SK-MEL-5 (cell line): Measurements from ENCODE around the gene GANAB. TPM values are rescaled to one million over a fixed set of nuclear protein-coding genes. Genes with fewer than 3 reads are reported as not detected.

Experiments
- DNase-seq: peaks from one replicate; pipeline ENCODE4 v3.0.0-alpha.2; 2016; ENCODE audit warnings: low read depth, low spot score
- in situ Hi-C: cut with HindIII; loops from 2 replicates; pipeline ENCODE4 v1.10.0; 2016; ENCODE audit warnings: low sequenced_read_pairs, high pct_unique_total_duplicates, low pct_unique_long_range_greater_than_20kb
- total RNA-seq: library from RNA; depleted of rRNA; stranded (reverse); fragments of >200 nt; shearing (Covaris generic); gene quantifications from 2 replicates; pipeline ENCODE4 v1.2.3, GENCODE V29; 2014

The GANAB gene
- total RNA-seq, 1 experiment from 2014 or later = 141 TPM

DNA sequence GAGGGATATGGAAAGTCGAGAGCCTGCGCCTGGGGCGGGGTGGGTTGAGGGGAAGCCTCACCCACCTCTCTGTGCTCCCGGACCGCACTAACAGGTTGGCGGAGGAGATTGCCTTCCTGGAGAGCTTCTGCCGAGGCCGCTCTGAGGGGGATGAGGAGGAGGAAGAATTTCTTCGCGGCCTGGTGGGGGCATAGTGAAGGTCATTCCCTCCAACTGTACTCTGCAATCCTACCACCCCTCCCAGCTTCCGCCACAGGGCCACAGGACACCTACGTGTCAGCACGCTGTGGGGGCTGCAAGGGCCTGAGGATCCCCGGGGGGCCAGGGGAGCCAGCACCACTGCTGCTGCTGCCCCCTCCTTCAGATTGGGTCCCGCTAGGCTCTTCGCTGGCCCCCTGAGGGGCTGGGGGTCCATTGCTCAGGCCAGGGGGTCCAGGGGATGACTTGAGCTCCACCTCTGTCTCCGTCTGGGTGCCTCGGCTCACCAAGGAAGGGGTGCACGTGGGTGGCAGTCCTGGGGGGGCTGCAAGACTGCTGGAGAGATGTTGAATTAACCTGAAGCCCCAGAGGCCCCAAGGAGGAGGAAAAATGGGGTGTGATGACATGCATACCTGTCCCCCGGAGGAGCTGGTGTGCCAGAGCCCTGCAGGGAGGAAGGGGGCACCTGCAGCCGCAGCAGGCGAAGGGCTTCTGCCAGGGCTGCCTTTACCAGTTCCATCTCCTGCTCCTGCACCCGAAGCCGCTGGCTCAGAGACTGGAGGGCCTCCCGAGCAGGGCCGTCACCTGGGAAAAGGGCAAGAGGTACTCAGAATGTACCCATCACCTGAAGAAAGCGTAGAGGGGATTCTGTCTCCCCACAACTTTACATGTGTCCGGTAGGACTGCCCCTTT is 35.4 kb downstream of the GANAB start:
- in situ Hi-C loops = no loop called here
- DNase-seq = no peak

DNA sequence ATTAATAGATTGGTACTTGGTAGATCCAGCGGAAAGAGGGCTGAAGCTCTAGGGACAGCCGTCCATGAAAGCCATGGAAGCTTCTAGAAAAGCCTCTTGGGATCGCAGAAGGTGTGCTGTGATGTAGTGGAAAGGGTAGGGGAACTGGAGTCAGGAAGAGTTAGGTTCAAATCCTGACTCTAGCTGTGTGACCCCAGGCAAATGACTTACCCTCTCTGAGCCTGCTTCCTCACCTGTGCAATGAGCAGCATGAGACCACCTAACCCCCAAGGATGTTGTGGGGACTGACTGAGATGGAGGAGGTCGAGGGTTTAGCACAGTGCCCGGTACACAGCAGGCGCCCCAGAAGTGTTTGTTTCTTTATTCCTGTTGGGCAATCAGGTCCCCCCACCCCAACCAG is 36.0 kb downstream of the GANAB start:
- in situ Hi-C loops = no loop called here
- no peak for DNase-seq

DNA sequence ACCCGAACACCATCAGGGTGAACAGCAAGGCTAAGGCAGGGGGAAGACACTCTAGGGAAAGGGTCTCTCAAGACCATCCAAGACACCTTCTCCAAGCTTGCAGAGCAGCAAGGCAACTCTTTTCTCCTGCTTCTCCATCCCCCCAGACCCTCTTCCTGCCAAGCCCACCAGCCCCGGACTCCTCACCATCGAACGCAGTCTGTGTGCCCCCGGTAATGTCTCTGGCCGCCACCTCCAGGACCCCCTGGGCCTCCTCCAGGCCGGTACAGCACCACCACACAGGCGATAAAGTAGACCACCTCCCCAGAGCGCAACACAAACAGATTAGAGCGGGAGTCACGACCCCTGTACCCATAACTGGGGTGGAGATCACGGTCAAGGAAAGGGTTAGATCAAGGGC is 37.6 kb downstream of the GANAB start:
- no peak for DNase-seq
- in situ Hi-C loops = no loop called here

DNA sequence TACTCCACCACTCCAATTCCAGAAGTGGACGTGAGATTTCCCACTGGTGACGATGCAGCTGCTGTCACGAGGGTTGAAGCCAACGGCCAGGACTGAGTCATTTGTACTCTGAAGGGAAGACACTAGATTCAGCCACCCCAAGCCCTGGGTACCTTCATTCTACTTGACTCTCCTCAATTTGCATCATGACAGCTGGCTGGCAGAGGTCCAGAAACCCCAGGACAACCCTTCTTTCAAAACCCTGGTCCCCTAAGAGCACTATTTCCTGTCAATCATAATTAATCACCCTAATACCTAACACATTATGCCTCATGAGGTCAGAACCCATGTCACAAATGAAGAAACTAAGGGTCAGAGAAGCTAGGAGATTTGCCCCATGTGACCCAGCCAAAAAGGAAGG is 38.7 kb downstream of the GANAB start:
- in situ Hi-C loops = no loop called here
- DNase-seq = no peak

DNA sequence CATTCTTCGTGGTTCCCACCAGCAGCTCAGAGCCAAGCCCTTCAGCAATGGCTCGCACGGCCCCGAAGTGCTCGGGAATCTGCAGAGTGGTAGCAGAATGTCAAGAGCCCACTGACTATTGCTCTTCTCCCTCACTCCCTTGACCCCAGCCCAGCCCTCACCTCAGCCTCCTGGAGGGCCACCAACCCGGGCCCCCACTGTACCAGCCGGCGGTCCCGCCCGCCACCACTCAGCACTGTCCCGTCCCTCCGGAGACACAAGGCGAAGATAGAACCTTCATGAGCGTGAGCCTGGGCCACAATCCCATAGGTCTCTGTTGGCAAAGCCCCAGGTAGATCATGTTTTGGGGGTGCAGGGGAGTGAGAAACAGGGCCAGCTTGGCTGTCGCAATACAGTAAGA is 40.5 kb downstream of the GANAB start:
- in situ Hi-C loops = no loop called here

DNA sequence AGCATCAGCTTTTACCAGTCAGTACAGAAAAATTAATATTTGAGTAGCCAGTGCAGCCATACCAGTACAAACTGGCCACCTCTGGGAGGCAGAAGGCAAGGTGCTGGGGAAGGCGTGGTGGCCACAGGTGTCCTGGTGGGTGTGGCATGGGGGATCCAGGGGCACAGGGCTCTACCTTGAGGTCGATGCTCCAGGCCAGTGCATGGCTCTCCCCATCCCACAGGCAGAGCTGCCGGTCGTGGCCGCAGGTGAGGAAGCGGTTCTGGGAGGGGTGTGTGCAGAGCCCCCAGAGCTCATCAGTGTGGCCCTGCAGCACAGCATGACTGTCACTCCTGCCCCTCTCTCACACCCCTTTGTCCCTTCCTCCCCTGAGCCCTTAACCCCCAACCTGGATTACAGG is 40.9 kb downstream of the GANAB start:
- in situ Hi-C loops = no loop called here

More for the DNA sequence above, 40.5 kb downstream of the GANAB start:
- DNase-seq = no peak

DNA sequence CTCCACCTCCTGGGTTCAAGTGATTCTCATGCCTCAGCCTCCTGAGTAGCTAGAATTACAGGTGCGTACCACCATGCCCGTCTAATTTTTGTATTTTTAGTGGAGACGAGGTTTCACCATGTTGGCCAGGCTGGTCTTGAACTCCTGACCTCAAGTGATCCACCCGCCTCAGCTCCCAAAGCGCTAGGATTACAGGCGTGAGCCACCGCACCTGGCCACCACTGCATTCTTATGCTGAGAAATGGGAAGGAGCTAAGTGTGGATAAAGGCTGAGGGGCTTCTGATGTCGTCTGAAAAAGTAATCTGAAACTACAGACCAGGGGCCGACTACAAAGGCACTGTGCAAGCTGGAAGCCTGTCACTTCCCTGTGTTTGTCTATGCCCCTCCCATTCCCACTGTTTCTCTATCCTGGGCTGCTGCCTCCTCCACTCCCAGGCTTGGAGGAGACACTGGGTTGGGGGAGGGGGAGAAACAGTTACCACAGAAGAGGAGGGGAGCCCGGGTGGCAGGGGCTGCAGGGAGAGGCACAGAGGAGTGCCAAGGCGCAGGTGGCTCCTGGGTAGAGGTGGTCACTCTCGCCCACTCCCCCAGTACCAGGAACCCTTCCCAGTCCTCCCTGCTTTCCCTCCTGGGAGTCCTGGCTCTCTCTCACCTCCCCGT is 41.8 kb downstream of the GANAB start:
- in situ Hi-C loops = no loop called here
- DNase-seq = no peak

More for the DNA sequence above, 40.9 kb downstream of the GANAB start:
- no peak for DNase-seq

DNA sequence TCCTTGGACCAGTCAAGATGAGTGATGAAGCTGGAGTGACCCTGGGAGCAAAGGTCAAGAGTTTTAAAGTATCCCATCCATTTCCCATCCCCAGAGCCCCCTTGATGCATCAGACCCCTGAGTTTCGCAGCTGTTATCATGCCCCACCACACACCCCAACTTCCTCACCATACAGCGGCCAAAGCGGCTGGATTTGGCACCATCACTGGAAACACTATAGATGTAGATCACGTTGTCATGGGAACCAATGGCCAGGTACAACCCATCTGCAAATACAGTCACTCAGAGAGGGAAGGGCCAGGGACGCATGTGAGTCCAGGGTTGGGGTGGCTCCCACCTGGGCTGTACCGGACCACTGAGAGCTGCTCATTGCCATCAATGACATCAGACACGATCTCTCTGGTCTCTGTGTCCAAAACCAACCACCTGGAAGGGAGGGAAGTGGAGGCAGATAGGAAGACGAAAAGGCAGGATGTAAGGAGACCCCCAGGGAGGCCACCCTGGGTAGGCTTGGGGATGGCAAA is 42.6 kb downstream of the GANAB start:
- in situ Hi-C loops = no loop called here
- no peak for DNase-seq

DNA sequence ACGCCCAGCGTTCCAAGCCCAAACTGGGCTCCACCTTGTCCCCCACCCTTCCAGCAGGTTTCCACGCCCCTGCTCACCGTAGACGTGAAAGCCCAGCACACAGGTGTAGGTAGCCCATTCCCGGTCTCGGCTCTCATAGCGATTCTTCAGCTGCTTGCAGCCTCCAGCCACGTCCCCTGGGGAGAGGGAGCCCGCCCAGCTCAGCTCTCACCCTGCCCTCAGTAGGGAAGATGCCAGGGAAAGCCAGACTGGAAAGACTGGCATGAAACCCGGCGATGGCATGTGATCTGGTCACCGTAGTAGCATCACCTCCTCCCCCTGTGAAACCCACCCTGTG is 43.4 kb downstream of the GANAB start:
- DNase-seq = no peak

DNA sequence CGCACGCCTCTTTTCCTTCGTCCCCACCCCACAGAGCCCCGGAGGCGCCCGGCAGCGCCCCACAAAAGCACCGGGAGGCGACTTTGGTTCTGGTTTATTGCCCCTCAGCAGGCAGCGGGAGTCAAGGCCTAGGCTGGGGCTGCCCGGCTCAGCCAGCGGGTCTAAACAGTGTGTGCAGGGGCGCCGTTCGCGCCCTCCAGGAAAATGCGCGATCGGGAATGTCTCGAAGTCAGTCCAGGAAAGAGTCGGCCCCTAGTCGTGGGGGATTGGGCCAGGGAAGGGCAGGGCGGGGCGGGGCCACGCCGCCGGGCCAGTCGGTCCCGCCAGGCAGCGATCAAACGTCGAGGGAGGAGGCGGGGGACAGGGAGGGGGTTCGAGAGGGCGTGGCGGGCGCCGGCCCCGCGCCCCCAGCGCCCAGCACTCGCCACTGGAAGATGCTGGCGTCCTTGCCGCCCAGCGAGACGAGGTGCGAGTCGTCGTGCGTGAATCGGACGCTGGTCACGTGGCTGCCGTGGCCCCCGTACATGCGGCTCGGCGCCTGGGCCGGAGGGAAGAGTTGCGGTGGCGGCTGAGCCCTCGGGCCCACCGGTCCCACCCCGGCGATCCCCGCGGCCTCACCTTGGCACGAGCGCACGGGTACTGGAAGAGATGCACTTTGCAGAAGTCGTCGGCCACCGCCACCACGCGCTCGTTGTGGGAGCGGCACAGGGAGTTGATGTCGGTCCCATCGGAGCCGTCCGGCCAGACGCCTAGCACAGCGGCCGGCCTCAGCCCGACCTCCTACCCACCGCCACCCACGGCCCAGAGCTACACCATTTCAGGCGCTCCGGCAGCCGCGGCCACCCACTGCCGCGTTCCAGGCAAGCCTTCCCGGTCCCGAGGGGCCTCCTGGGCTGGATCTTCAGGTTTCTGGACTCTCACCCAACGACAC is 44.0 kb downstream of the GANAB start:
- in situ Hi-C loops = no loop called here
- DNase-seq = no peak

More for the DNA sequence above, 43.4 kb downstream of the GANAB start:
- in situ Hi-C loops = no loop called here

DNA sequence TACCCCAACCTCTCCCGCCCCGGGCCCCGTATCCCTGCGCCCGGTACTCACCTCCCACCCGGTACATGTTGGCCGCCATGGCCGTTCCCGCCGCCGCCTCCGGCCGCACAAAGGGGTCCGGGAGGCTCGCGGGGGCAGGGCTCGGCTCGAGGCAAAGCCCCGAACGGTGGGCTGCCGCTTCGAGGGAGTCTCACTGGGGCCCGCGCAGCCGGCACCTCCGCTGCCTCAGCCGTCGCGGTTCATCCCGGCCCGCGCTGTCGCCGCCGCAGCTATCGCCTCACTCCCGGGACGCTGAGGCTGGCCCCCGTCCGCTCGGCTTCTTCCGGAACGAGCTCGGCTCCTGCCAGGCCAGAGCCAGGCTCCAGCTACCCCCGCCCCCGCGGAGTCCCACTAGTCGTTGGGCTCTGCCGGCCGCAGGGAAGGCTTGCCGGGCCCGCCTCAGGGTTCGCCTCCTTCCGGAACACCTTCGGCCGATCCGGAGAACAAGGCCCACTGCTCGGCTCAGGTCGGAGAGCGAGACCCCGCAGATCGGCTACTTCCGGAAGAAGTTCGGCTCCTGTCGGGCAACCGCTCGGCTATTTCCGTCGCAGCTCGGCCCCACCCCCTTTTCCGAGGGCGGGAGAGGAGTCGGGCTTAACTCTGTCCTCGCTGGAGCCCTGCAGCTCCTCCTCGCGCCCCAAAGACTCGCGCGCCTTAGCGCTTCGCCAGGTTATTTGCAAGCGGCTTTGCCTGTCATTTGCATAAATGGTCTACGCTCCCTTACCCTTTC is 44.9 kb downstream of the GANAB start, which contains the start of gene MTA2:
Gene MTA2 (minus strand): TSS at position 494 of the 769 bp plus-strand sequence. CDS start 415 bp downstream, at position 79.
- DNase-seq = peak; percentile 95
- in situ Hi-C loops = no loop called here

DNA sequence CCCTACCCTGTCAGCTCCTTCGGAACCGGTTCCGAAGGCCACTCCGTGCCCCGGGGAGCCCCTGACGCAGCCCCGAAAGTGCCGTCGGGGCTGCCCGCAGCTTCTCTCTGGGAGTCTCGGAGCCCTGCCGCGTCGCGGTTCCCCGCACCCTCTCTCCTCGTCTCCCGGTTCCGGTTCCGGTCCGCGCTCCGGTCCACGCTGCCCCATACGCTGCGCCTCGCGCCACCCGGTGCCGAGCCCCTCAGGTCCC is 45.4 kb downstream of the GANAB start:
- in situ Hi-C loops = no loop called here

DNA sequence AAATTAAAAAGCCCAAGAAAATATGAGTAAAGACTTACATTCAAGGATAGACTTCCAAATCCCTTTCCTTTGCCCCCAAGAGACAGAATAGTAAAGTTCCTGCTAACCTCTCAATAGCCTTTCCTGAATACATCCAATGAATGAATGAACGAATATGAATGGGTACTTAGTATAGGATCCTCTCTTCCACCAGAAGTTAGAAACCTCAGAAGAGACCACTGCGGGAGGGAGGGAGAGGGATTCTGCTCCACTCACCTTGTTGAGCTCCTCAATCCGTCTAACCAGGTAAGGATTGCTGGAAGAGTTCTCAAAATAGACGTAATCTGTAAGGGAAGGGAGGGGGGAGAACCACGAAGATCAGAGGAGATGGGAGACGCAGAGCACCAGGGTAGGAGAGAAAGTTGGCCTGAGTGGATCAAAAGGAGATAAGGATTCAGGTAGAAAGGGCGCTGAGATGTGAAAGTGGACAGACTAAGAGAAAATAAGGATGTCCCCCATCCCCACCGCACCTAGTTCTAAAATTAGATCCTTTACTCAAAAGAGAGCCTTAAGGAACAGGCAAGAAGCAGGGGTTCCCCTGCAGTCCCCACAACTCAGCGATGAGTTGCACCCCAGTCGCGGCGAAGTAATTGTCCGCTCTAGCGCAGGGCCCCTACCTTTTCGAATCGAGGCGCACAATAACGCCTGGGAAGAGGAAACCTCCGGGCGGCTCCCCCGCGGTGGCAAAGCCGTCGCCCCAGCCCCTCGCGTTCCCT is 45.9 kb downstream of the GANAB start:
- in situ Hi-C loops = no loop called here
- DNase-seq = no peak

More for the DNA sequence above, 45.4 kb downstream of the GANAB start:
- no peak for DNase-seq

DNA sequence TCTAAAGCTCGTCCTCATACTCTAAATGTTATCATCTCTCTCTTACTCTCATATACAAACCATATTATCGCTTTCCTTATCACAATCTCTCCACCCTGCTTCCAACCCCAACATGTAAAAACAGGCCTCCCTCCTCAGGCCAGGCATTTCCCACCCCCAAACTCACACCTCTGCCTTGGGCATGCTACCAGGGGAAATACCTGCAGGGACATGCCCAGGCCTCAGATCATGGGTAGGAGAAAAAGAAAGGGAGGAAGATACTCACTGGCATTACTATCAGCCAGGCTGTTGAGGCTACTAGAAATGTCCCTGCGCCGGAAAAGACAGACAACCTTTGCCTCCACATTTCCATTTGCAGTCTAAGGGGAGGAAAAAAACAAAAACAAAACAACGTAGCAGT is 46.5 kb downstream of the GANAB start:
- no peak for DNase-seq
- in situ Hi-C loops = no loop called here

DNA sequence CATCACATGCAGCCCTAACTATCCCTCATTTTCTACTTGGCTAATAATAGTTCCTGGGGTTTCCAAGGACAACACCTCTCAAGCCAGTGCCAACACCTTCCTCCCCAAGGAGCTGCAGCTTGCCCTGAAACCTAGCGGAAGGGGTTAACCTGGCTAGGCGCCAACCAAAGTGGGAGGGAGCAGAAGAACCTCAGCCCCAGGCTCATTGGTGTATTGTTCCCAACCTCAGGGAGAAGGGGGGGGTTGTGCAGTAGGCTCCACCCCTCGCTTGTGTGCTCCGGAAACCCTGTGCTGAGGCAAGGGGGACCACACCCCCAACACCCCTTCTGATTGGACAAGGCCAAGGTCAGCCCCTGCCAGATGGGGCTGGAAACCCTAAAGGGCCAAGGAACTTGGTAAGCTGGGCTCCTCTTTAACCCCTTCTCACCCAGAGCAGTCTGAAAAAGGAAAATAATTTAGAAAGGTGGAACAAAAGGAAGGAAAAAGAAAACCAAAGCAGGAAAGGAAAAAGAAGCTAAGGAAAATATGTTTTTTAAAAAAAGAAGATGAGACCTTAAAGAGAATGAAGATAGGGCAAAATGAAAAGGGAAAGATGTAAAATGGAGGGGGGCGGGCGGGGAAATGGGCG is 47.2 kb downstream of the GANAB start:
- peak; percentile 97 for DNase-seq
- in situ Hi-C loops = no loop called here

DNA sequence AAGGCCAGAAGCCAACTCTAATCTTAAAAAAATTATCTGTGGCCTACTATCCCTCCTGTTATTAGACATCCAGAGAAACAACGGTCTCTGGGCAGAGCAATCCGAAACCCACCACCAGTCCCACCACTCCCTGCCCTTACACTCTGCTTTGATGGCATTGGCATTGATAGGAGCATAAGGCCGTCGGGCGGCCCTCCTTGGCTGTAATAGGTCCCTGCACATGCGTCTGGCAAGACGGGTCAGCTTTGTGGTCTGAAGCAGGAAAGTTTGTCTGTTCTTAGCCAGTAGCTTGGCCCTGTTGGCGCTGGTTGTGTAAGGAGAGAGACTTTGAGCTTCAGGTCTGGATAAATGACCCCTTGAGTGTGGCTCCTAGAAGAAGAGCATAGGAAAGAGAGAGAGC is 51.3 kb downstream of the GANAB start:
- DNase-seq = no peak
- in situ Hi-C loops = no loop called here
